Posterior vena cava (tissue), 2 donors: Measurements from ENCODE around the gene RPUSD3. TPM values are rescaled to one million over a fixed set of nuclear protein-coding genes. Genes with fewer than 3 reads are reported as not detected.

ENCODE experiments used
- DNase-seq: peaks from one replicate; pipeline ENCODE4 v3.0.0-alpha.2; 2020; ENCODE audit warnings: low spot score
- intact Hi-C, 2 donors: fragments of 100-400 bp; cut with DNase I; formaldehyde crosslinking; loops; one replicate each; pipeline versions ENCODE4 v1.14.1 to v1.14.2; 2022 to 2023
- total RNA-seq, 2 donors: library from RNA; stranded (reverse); fragmentation: NEBNext Ultra II Directional; extraction: Animal tissue kit (Norgen Biotek cat#: 25700); gene quantifications; one replicate each; pipeline ENCODE4 v1.2.1, GENCODE V29; 2021
- donor health status: DM: yes; HTN: yes; CAD: no.
- donor health status: DM: yes; HTN: yes; CAD: no.

Gene RPUSD3
- total RNA-seq, 2 donors from 2014 or later = 18.2 to 20.0 TPM

- DNase-seq = peak; percentile 74
- intact Hi-C loops = loop anchor here in 1 of 2 donors (5.0 kb wide), 1 partner anchor 66 kb away; no protein-coding TSS in a partner anchor
Measured at GRCh38 chr3:9846231-9846630, 2.4 kb upstream of the RPUSD3 start.

DNA sequence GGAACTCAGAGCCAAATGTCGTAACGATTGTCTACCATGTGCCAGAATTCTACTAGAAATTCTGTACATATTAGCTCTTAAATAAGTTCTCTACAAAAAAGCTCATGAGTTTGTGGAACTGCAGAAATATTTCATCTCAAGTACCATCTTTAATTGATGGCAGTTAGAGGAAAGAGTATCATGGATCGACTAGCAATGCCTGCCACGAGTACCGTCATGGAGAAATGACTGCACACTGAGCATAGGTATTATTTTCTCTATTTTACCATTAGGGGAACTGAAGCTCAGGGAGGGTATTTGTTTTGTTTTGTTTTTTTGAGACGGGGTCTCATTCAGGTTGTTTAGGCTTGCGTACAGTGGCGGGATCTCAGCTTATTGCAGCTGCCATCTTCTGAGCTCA lies 2.8 kb downstream of the RPUSD3 start:
- intact Hi-C loops = loop anchor here in 1 of 2 donors (5.0 kb wide), 1 partner anchor 76 kb away; the partner anchor contains the start of gene IL17RC
- no peak for DNase-seq

DNA sequence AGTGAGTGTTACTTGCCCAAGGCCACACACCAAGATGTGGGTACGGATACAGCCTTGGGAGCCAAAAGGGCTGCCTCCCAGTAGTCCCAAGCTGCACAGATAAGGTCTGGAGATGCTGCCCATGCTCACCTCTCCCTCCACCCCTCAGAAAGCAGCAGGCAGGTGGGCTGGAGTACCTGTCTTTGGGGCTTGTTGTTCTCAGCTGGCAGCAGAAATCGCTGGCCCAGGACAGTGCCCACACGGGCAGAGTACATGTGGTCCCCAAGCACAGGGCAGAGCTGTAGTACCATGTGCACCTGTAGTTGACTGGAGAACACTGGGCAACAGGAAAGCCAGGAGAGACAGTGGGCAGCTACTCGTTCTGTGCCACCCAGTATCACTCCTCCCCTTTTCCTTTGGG lies 5.0 kb downstream of the RPUSD3 start:
- intact Hi-C loops = no loop called here
- no peak for DNase-seq

- intact Hi-C loops = no loop called here
- DNase-seq = peak; percentile 69
Measured at GRCh38 chr3:9837701-9838582, 5.9 kb downstream of the RPUSD3 start.

- peak; percentile 76 for DNase-seq
- intact Hi-C loops = no loop called here
Measured at GRCh38 chr3:9834520-9835380, 9.1 kb downstream of the RPUSD3 start.

DNA sequence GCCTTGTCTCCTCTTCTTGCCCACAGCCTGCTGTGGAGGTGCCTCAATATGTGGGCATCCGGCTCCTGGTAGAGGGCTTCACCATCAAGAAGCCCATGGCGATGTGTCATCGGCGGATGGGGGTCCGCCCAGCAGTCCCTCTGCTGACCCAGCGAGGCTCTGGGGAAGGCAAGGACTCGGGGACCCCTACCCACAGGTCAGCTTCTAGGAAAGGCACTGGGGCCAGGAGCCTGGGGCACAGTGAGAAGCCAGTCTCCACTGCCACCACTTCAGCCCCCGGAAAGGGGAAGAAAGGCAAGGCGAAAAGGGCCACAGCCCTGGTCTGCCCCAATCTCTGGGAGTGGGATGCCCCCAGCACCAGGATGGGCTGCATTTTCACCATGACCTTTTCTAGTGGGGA lies 10.7 kb downstream of the RPUSD3 start:
- peak; percentile 75 for DNase-seq
- intact Hi-C loops = no loop called here

- no peak for DNase-seq
- intact Hi-C loops = no loop called here
Measured at GRCh38 chr3:9831253-9831652, 12.6 kb downstream of the RPUSD3 start.

GRCh38 chr3:9828801-9829755 lies 14.7 kb downstream of the RPUSD3 start:
- peak; percentile 72 for DNase-seq
- intact Hi-C loops = no loop called here

DNA sequence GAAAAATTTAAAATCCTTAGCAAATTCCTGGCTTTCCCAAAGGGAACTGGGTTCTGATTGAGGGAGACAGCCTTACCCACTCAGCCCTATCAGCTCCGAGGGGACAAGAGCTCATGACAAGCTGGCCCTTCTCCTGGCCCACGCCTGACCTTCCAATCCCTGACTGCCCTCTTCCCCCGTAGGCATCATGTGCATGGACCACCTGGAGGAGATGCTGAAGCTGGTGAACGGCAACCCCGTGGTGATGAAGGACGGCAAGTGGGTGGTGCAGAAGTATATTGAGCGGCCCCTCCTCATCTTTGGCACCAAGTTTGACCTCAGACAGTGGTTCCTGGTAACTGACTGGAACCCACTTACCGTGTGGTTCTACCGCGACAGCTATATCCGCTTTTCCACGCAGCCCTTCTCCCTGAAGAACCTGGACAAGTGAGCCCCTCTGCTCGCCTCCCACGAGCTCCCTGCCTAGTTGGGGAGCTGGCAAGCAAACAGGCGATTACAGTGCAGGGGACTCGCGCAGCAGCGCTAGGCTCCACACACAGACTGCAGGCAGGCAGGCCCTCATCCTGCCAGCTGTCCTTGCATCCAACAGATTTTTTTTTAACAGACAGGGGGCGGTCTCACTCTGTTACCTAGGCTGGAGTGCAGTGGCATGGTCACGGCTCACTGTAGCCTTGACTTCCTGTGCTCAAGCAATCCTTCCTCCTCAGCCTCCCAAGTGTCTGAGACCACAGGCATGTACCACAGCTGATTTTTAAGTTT lies 16.8 kb downstream of the RPUSD3 start:
- DNase-seq = peak; percentile 46
- intact Hi-C loops = no loop called here

DNA sequence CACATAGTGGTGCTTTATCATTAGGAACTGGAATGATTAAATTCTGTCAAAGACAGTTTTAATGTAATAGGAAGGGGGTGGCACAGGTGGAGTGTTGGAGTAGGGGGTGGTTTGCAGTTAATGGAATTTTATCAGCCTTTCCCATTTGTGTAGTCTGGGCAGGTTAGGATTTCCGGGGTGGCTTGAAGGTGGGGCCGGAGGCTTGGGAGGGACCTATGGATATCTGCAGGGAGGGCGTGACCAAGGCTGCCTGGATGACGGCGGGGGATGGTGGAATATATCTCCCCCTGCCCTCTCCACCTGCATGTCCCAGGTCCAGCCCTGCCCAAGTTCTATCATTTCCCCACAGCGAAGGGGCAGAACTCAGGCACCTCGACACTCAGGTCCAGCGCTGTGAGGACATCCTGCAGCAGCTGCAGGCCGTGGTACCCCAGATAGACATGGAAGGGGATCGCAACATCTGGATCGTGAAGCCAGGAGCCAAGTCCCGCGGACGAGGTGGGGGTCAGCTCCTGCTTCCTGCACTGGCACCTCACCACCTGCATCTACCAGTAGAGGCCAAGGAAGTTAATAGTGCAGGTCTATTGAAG lies 18.3 kb downstream of the RPUSD3 start:
- intact Hi-C loops = no loop called here
- no peak for DNase-seq

DNA sequence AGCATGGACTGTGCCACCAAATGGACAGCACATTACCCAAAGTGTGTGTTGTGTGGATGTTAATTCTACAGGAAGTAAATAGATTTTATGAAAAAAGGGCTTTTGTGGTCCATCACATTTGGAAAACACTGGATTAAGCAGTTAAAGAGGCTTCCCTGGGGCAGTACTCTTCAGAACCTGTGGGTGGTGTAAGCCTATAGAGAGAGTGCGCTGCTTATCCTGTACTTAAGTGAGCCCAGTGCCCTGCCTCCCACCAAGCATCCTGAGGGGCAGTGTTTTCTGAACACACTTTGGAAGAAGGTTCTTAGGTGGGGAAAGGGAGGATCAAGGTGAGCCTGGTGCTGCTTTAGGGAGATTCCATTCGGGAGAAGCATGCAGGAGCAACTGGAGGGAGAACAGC lies 22.9 kb downstream of the RPUSD3 start:
- no peak for DNase-seq
- intact Hi-C loops = no loop called here

GRCh38 chr3:9820543-9820942 lies 23.3 kb downstream of the RPUSD3 start:
- no peak for DNase-seq
- intact Hi-C loops = no loop called here

DNA sequence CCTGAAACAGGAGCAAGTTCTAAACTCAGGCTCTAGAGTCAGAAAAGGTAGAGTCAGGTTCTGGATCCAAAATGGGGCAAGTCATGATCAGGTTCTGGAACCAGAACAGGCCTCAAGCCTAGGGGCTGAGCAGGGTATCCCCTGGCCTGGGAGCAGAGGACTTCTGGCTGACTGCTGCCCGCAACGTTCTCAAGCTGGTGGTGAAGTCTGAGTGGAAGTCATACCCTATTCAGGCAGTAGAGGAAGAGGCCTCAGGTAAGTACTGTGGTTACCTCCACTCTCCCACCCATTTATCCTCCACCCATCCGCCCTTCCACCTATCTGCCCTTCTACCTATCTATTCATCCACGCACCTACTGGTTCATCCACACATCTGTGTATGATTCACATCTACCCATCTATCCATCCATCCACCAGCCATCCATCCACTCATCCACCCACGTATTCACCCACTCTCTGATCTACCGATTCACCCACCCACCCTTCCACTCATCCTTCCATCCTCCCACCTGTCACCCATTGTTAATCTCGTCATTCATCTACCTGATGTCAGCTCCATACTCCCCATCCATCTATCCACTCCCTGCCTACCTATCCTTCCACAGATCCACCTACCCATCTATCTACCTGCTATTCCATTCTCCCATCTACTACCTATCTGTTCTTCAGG lies 25.0 kb downstream of the RPUSD3 start:
- intact Hi-C loops = no loop called here
- DNase-seq = no peak

DNA sequence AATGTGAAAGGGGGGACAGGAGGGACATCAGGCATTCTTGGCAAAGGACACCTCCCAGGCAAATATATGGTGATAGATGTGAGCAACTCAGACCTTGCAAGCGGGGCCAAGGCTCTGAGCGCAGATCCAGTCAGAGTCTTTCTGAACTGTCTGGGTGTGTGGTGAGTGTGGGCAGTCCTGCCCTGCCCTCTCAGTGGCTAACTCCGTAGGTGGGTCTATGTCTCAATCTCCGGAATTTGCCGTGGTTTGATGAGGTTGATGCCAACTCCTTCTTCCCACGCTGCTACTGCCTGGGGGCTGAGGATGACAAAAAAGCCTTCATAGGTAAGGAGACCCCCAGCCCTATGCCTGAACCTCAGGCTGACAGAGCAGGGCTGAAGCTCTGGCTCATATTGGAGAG lies 26.4 kb downstream of the RPUSD3 start:
- intact Hi-C loops = no loop called here
- DNase-seq = no peak

GRCh38 chr3:9815986-9816385 lies 27.8 kb downstream of the RPUSD3 start:
- intact Hi-C loops = no loop called here
- DNase-seq = no peak

GRCh38 chr3:9812870-9813483 lies 30.8 kb downstream of the RPUSD3 start:
- DNase-seq = no peak
- intact Hi-C loops = no loop called here

GRCh38 chr3:9810846-9811245 lies 33.0 kb downstream of the RPUSD3 start:
- intact Hi-C loops = no loop called here

More at GRCh38 chr3:9810846-9811245, 33.0 kb downstream of the RPUSD3 start:
- no peak for DNase-seq
